GM18868 (cell line): ENCODE measurements around the gene CS.

Source experiments
- ATAC-seq: cut with Tn5 transposase; IDR thresholded peaks from one replicate; pipeline ENCODE4 v1.9.1; 2021; ENCODE audit warnings: mild to moderate bottlenecking, moderate library complexity; ENCODE audit not compliant: unreplicated experiment

The CS gene

DNA sequence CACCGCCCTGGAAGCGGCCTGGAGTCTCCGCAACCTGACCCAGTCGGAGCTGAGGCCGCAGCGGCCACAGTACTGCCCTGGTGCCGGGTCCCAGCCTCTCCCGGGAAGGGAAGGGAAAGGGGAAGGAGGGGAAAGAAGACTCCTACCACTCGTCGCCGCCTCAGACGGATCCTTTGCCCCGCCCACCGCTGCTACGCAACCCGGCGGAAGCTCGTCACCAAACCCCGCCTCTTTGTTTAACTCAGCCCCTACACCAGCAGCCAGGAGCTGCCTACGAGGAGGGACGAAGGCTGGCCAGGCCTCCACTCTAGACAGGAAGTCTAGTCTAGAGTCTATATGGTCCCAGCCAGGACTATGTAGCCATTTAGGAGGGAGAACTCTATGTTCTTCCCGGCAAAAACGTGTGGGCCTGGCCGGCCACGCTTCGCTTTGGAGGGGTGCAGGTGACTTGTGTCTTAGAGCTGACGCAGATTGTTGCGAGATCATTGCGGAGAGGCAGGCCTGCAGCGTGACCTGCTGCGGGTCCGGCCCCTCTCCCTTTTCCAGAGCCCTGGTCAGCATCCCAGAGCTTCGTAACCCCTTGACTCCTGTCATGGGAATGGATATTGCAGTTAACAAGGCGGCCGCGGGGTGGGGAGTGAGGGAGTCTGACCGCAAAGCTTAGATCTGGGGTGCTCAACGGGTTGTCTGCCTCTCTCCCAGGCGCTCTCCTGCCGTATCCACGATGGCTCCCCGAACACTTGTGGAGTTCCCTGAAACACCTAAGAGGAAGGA lies 78.2 kb downstream of the CS start, which contains the start of gene RNF41:
RNF41 (minus strand) TSS at position 166 of the 774 bp plus-strand sequence. CDS start 7,875 bp downstream, outside the sequence.
- ATAC-seq: peak; percentile 87
